ENCODE data around the gene PRSS48.
"Not testable (repeated sequence)": the region's sequence is repeated elsewhere in the genome, so short reads cannot be mapped to it uniquely, and the experiment has no call there.

PRSS48 gene

DNA sequence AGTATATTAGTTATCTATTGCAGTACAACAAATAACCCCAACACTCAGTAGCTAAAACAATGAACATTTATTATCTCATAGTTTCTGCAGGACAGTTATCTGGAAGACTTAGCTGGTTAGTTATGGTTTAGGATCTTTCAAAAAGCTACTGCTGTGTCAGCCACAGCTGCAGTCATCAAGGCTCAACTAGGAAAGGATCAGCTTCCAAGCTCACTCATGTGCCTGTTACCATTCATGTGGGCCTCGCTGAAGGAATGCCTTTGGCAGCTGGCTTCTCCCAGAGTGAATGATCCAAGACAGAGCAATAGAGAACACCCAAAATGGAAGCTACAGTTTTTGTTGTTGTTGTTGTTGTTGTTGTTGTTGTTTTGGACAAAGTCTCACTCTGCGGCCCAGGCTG, 13.5 kb upstream of the PRSS48 start:
- no peak for DNase-seq (ENCODE audit: low read depth)

DNA sequence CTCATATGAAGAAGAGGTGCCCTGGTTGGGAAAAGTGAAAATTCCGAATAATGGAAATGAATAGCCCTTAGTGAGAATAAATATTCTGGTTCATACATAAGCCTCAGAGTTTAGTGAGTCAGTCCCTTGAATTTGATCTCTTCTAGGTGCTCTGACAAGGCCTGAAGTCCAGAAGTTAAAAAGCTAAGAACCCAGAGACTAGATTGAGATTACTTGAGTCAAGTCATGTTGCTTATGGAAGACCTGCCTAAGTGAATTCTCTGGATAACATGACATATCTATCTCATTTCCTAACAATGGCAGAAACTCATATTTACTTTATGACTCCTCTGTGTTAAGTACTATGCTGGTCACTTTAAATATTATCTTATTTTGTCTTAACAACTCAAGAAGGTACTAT, 10.5 kb upstream of the PRSS48 start:
- no peak for DNase-seq (ENCODE audit: low read depth)

GRCh38 chr4:151267104-151267503, 9.9 kb upstream of the PRSS48 start:
- no peak for DNase-seq (ENCODE audit: low read depth)

- no peak for DNase-seq (ENCODE audit: low read depth)
Observed at GRCh38 chr4:151267822-151268535, 9.0 kb upstream of the PRSS48 start.

DNA sequence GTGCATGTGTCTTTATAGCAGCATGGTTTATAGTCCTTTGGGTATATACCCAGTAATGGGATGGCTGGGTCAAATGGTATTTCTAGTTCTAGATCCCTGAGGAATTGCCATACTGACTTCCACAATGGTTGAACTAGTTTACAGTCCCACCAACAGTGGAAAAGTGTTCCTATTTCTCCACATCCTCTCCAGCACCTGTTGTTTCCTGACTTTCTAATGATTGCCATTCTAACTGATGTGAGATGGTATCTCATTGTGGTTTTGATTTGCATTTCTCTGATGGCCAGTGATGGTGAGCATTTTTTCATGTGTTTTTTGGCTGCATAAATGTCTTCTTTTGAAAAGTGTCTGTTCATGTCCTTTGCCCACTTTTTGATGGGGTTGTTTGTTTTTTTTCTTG, 8.1 kb upstream of the PRSS48 start:
- DNase-seq (ENCODE audit: low read depth) = not testable (repeated sequence)

- DNase-seq (ENCODE audit: low read depth) = no peak
Observed at GRCh38 chr4:151284534-151285245, 7.7 kb downstream of the PRSS48 start.

DNA sequence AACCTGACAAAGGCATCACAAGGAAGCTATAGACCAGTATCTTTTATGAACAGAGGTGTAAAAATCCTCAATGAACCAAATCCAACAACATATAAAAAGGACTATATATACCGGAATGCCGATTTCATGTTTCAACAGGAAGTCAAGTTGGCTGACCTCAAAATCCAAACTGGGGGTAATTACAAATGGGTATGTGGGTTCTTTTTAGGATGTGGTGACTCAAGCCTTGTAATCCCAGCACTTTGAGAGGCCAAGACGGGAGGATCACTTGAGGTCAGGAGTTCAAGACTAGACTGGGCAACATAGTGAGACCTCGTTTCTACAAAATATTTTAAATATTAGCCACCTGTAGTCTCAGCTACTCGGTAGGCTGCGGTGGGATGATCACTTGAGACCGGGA, 10.4 kb downstream of the PRSS48 start:
- DNase-seq (ENCODE audit: low read depth) = no peak

DNA sequence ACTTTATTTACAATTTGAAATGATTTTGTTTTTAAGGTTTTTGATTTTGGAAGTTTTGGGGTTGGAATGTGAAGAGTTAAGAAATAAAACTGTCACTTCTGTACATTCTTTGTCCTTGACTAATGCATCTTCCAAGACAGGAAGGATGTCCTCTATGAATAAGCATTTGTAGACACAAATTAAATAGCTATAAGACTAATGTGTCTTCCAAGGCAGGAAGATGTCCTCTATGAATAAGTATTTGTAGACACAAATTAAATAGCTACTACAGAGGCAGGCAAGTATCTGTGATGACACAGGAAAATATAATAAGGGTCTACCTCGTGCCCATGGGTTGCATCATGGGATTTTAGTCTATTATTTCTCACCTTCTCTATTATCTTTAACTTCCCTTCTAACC, 14.5 kb downstream of the PRSS48 start:
- DNase-seq (ENCODE audit: low read depth) = no peak

- DNase-seq (ENCODE audit: low read depth) = no peak
Observed at GRCh38 chr4:151292038-151292437, 15.1 kb downstream of the PRSS48 start.

DNA sequence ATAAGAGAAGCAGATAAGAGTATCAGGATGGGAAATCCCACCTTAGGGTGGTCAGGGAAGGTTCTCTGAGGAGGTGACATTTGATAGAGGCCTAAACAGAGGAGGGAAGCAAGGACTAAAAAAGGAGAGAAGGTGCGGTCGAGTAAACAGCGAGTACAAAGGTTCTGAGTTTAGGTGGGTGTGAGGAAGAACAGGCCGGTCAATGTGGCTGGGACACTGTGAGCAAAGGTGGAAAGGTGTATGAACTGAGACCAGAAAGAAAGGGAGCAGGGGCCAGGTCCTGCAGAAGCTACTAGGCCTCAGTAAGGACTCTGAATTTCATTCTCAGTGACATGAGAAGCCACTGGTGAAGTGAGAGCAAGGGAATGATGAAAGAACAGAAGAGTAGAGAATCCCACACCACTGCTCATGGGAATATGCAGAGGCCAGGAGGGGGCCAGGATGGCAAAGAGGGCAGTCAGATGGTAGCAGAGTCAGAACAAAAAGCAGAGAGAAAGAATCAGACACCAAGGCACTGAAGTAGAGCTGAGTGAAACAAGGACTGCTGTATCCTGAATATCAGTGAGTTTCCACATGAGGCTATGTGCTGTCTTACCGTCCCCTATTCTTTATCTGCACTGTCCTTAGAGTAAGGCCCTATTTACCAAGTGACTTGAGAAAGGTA, 18.0 kb downstream of the PRSS48 start:
- no peak for DNase-seq (ENCODE audit: low read depth)

- DNase-seq (ENCODE audit: low read depth) = no peak
Observed at GRCh38 chr4:151296227-151296626, 19.3 kb downstream of the PRSS48 start.

GRCh38 chr4:151297170-151297569, 20.2 kb downstream of the PRSS48 start:
- DNase-seq (ENCODE audit: low read depth) = no peak

DNA sequence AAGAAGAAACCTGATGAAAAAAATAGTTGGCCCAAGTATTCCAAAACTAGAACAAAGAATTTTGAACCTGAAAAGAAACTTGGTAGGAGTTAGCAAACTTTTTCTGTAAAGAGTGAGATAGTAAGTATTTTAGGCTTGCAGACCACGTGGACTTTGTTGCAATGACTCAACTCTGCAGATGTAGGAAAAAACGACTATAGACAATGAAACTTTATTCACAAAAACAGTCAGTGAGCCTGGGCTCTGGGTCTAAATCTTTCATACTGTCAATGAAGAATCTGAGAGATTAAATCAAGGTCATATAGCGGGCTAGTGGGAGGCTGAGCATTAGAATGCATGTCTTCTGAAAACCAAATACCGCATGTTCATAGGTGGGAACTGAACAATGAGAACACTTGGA, 25.5 kb downstream of the PRSS48 start:
- no peak for DNase-seq (ENCODE audit: low read depth)

GRCh38 chr4:151304226-151304625, 27.3 kb downstream of the PRSS48 start:
- DNase-seq (ENCODE audit: low read depth) = no peak

DNA sequence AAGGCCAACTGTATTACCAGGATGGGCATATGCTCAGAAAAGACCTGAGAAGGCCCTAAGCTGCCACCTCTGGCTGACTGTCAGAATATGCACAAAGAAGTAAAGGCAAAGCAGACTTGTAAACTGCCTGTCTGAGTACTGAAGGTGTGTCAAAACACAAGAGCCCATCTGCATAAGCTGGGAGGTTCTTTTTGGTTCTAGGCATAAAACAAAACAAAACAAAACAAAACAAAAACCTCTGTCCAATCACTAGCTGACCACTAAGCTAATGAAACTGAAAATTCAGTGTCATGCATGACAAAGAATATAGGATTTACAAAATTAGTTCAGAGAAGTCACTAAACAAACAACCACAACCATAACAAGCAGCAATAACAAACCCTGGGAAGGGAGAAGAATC, 27.8 kb downstream of the PRSS48 start:
- DNase-seq (ENCODE audit: low read depth) = no peak

- DNase-seq (ENCODE audit: low read depth) = no peak
Observed at GRCh38 chr4:151310124-151310728, 33.3 kb downstream of the PRSS48 start.

GRCh38 chr4:151313306-151314009, 36.5 kb downstream of the PRSS48 start:
- no peak for DNase-seq (ENCODE audit: low read depth)

- no peak for DNase-seq (ENCODE audit: low read depth)
Observed at GRCh38 chr4:151314010-151314355, 37.0 kb downstream of the PRSS48 start.

- no peak for DNase-seq (ENCODE audit: low read depth)
Observed at GRCh38 chr4:151314479-151314878, 37.5 kb downstream of the PRSS48 start.

DNA sequence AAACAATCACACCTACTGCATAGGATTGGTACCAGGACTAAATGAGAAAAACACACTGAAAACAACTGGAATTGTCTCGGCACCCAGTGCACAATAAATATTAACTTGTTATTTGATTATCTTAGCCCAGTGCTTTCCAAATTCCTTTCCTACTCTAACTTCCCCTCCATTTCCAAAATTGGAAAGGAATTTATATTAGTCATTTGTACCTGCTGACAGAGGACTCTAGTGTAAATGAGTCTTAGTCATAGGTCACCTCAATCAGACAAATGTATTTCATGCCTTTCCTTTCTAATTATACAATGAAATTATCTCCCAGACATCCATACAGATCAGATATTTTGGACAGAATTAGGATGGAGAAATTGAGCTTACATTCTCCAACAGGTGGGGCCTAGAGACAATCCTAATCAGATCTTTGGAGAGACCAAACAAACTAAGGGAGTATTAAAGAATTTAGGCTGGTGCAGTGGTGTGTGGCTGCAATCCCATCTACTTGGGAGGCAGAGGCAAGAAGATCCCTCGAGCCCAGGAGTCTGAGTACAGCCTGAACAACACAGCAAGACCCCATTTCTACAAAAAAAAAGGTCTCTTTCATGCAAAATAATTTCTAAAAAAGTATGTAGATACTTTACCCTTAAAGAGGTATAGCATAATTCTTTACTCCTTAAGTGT, 38.4 kb downstream of the PRSS48 start:
- DNase-seq (ENCODE audit: low read depth) = no peak

- DNase-seq (ENCODE audit: low read depth) = no peak
Observed at GRCh38 chr4:151316645-151317044, 39.7 kb downstream of the PRSS48 start.
